H9 (cell line): ENCODE results near the gene C1QB. TPM values are rescaled to one million over a fixed set of nuclear protein-coding genes. Genes with fewer than 3 reads are reported as not detected.

Experiments
- DNase-seq: peaks from one replicate; pipeline ENCODE4 v3.0.0-alpha.2; 2017
- H2AFZ ChIP-seq: one replicate; pipeline ENCODE4 v1.6.1; 2013; ENCODE audit warnings: mild to moderate bottlenecking, low read length, control low read depth, moderate library complexity
- H2AK5ac ChIP-seq: 2 replicates; pipeline ENCODE4 v1.6.1; 2013; ENCODE audit warnings: low read length, control low read depth, mixed read lengths; ENCODE audit not compliant: insufficient read length
- H2BK120ac ChIP-seq: one replicate; pipeline ENCODE4 v1.6.1; 2013; ENCODE audit warnings: low read depth, mild to moderate bottlenecking, low read length, control low read depth, inconsistent platforms; ENCODE audit not compliant: poor library complexity, severe bottlenecking
- H2BK12ac ChIP-seq: 2 replicates; pipeline ENCODE4 v1.6.1; 2013; ENCODE audit warnings: low read length, control low read depth, mixed read lengths, low read depth; ENCODE audit not compliant: insufficient read length
- H2BK15ac ChIP-seq: 2 replicates; pipeline ENCODE4 v1.6.1; 2013; ENCODE audit warnings: low read depth, low read length, control low read depth
- H2BK20ac ChIP-seq: one replicate; pipeline ENCODE4 v1.6.1; 2013; ENCODE audit warnings: low read depth, mild to moderate bottlenecking, low read length, control low read depth, inconsistent platforms; ENCODE audit not compliant: poor library complexity, severe bottlenecking
- H2BK5ac ChIP-seq: 2 replicates; pipeline ENCODE4 v1.6.1; 2013; ENCODE audit warnings: low read length, control low read depth, mixed read lengths; ENCODE audit not compliant: insufficient read length
- H3K14ac ChIP-seq: 2 replicates; pipeline ENCODE4 v1.6.1; 2013; ENCODE audit warnings: low read length, control low read depth; ENCODE audit not compliant: insufficient read depth
- H3K18ac ChIP-seq: 2 replicates; pipeline ENCODE4 v1.6.1; 2013; ENCODE audit warnings: low read depth, mild to moderate bottlenecking, mixed read lengths, low read length, control low read depth; ENCODE audit not compliant: insufficient read length
- H3K23ac ChIP-seq: 2 replicates; pipeline ENCODE4 v1.6.1; 2013; ENCODE audit warnings: low read length, control low read depth, mixed read lengths, low read depth; ENCODE audit not compliant: insufficient read length
- H3K23me2 ChIP-seq: 2 replicates; pipeline ENCODE4 v1.6.1; 2013; ENCODE audit warnings: low read depth, mild to moderate bottlenecking, mixed read lengths, low read length, control low read depth; ENCODE audit not compliant: insufficient read length, poor library complexity, severe bottlenecking
- H3K27ac ChIP-seq: 2 replicates; pipeline ENCODE4 v1.5.1; 2013; ENCODE audit warnings: low read length, control low read depth, mixed read lengths, low read depth; ENCODE audit not compliant: insufficient read length
- H3K27me3 ChIP-seq: 2 replicates; pipeline ENCODE4 v1.6.1; 2013; ENCODE audit warnings: low read length, control low read depth, inconsistent platforms; ENCODE audit not compliant: insufficient read depth
- H3K4ac ChIP-seq: 2 replicates; pipeline ENCODE4 v1.6.1; 2013; ENCODE audit warnings: low read depth, mild to moderate bottlenecking, control low read depth, inconsistent platforms, low read length, moderate library complexity
- H3K4me1 ChIP-seq: 2 replicates; pipeline ENCODE4 v1.6.1; 2013; ENCODE audit warnings: low read length, control low read depth, inconsistent platforms; ENCODE audit not compliant: insufficient read depth
- H3K4me2 ChIP-seq: 2 replicates; pipeline ENCODE4 v1.6.1; 2013; ENCODE audit warnings: low read length, control low read depth, mixed read lengths; ENCODE audit not compliant: insufficient read length, insufficient read depth
- H3K56ac ChIP-seq: 2 replicates; pipeline ENCODE4 v1.6.1; 2013; ENCODE audit warnings: low read depth, mild to moderate bottlenecking, mixed read lengths, low read length, control low read depth; ENCODE audit not compliant: insufficient read length
- H3K79me1 ChIP-seq: 2 replicates; pipeline ENCODE4 v1.6.1; 2013; ENCODE audit warnings: low read depth, mild to moderate bottlenecking, moderate library complexity, low read length, control low read depth, inconsistent platforms; ENCODE audit not compliant: insufficient read depth, poor library complexity, severe bottlenecking
- H3K79me2 ChIP-seq: 2 replicates; pipeline ENCODE4 v1.6.1; 2013; ENCODE audit warnings: low read length, control low read depth, inconsistent platforms; ENCODE audit not compliant: insufficient read depth
- H3K9ac ChIP-seq: 2 replicates; pipeline ENCODE4 v1.6.1; 2013; ENCODE audit warnings: low read length, control low read depth, mixed read lengths; ENCODE audit not compliant: insufficient read length; ENCODE audit errors: extremely low read depth
- H3K9me3 ChIP-seq: one replicate; pipeline ENCODE4 v1.6.1; 2013; ENCODE audit warnings: low read depth, low read length, inconsistent platforms; ENCODE audit not compliant: control insufficient read depth
- H3T11ph ChIP-seq: one replicate; pipeline ENCODE4 v1.6.1; 2013; ENCODE audit warnings: mild to moderate bottlenecking, low read length, control low read depth, inconsistent platforms
- H4K20me1 ChIP-seq: one replicate; pipeline ENCODE4 v1.6.1; 2013; ENCODE audit not compliant: control insufficient read depth, insufficient read length, insufficient read depth
- H4K5ac ChIP-seq: 2 replicates; pipeline ENCODE4 v1.6.1; 2013; ENCODE audit warnings: low read depth, mild to moderate bottlenecking, mixed read lengths, low read length, control low read depth; ENCODE audit not compliant: insufficient read length
- H4K8ac ChIP-seq: replicated peaks from 2 replicates; pipeline ENCODE4 v1.6.1; 2013; ENCODE audit warnings: low read length, control low read depth, mixed read lengths, low read depth; ENCODE audit not compliant: insufficient read length
- H4K91ac ChIP-seq: 2 replicates; pipeline ENCODE4 v1.6.1; 2013; ENCODE audit warnings: low read depth, mild to moderate bottlenecking, moderate library complexity, mixed read lengths, low read length, control low read depth; ENCODE audit not compliant: insufficient read length
- H3K27ac Mint-ChIP-seq, 3 experiments: 2 replicates in 2 of 3; 3 replicates in 1 of 3; pipeline ENCODE4 v1.8.0; 2020 to 2021; ENCODE audit warnings: mixed read lengths in 3 of 3, mild to moderate bottlenecking in 1 of 3, moderate library complexity in 1 of 3
- H3K27me3 Mint-ChIP-seq: 2 replicates; pipeline ENCODE4 v1.8.0; 2021; ENCODE audit warnings: low read depth, mild to moderate bottlenecking, moderate library complexity, mixed read lengths
- H3K36me3 Mint-ChIP-seq, 3 experiments: 2 replicates in 2 of 3; 3 replicates in 1 of 3; pipeline ENCODE4 v1.8.0; 2020 to 2021; ENCODE audit warnings: low read depth in 3 of 3, mixed read lengths in 3 of 3; ENCODE audit not compliant: insufficient read depth in 1 of 3
- H3K4me1 Mint-ChIP-seq, 2 experiments: 2 replicates each; pipeline ENCODE4 v1.8.0; 2020; ENCODE audit warnings: mixed read lengths in 2 of 2
- H3K4me3 Mint-ChIP-seq, 2 experiments: 2 replicates in 1 of 2; 3 replicates in 1 of 2; pipeline ENCODE4 v1.8.0; 2020 to 2021; ENCODE audit warnings: mild to moderate bottlenecking in 2 of 2, mixed read lengths in 2 of 2, moderate library complexity in 1 of 2
- H3K9me3 Mint-ChIP-seq, 2 experiments: 2 replicates in 1 of 2; 3 replicates in 1 of 2; pipeline ENCODE4 v1.8.0; 2020; ENCODE audit warnings: mild to moderate bottlenecking in 2 of 2, mixed read lengths in 2 of 2, moderate library complexity in 1 of 2
- WGBS: extraction: QIAGEN DNeasy Blood & Tissue Kit; methylation state at CpG from one replicate; pipeline ENCODE4 v1.1.7; 2013; ENCODE audit warnings: missing lambda C conversion rate, low lambda C conversion rate, mixed read lengths; ENCODE audit not compliant: insufficient read length; ENCODE audit errors: extremely low coverage; 5-methylcytosine and 5-hydroxymethylcytosine counted together
- total RNA-seq: library from RNA; stranded (reverse); gene quantifications from 2 replicates; pipeline ENCODE4 v1.2.1, GENCODE V29; 2021
- TF ChIP-seq, protein P1 (sequence below): fragments of 200-600 bp; sonication (generic); conservative IDR thresholded peaks from 3 replicates; pipeline ENCODE4 v1.8.0; 2021; ENCODE audit warnings: antibody characterized with exemption, mild to moderate bottlenecking

The C1QB gene
- total RNA-seq, 1 experiment from 2014 or later = not detected

DNA sequence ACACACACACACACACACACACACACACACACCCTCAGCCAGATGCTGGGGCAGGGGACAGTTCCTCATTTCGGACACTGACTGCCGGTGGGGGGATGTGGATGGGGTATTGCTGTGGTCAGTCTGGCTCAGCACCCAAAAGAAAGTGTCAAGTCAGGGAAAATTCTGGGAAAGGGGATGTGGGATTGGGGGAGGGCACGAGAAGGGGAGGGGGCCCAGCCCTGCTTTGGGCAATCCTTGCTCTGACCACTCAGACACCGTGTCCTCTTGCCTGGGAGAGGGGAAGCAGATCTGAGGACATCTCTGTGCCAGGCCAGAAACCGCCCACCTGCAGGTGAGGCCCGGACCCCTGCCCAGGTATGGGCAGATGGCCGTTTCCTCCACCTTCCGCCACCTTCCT is 9.7 kb upstream of the C1QB start, which contains the start of gene C1QC:
C1QC (plus strand) TSS at position 253 of the 400 bp plus-strand sequence. CDS start 391 bp downstream, outside the sequence.
- WGBS = no CpG with 5 or more reads among the region's 8 CpGs
- Histone ChIP-seq H4K91ac (no peak within 1 kb of the TSS), H3K27me3 (no peaks in the 10 kb centered on the region), H4K20me1 (no peaks in the 10 kb centered on the region), H2BK5ac (no peak within 1 kb of the TSS), H3T11ph (no peak within 1 kb of the TSS), H3K9me3 (no peaks in the 10 kb centered on the region), H3K14ac (no peak within 1 kb of the TSS), H2AFZ (no peak within 1 kb of the TSS), H2BK120ac (no peak within 1 kb of the TSS), H3K4ac (no peak within 1 kb of the TSS), H3K79me1 (no peaks in the 10 kb centered on the region), H3K27ac (no peak within 1 kb of the TSS), H3K56ac (no peak within 1 kb of the TSS), H4K8ac (peak within 1 kb of the TSS; percentile 51), H3K18ac (no peak within 1 kb of the TSS), H2AK5ac (no peak within 1 kb of the TSS), H3K23ac (no peak within 1 kb of the TSS), H3K79me2 (no peaks in the 10 kb centered on the region), H4K5ac (no peak within 1 kb of the TSS), H3K9ac (no peak within 1 kb of the TSS), H2BK12ac (no peak within 1 kb of the TSS), H2BK15ac (no peak within 1 kb of the TSS), H3K23me2 (no peaks in the 10 kb centered on the region), H2BK20ac (no peak within 1 kb of the TSS), H3K4me1 (no peaks in the 10 kb centered on the region), H3K4me2 (no peak within 1 kb of the TSS)
- TF ChIP-seq, protein P1, sequence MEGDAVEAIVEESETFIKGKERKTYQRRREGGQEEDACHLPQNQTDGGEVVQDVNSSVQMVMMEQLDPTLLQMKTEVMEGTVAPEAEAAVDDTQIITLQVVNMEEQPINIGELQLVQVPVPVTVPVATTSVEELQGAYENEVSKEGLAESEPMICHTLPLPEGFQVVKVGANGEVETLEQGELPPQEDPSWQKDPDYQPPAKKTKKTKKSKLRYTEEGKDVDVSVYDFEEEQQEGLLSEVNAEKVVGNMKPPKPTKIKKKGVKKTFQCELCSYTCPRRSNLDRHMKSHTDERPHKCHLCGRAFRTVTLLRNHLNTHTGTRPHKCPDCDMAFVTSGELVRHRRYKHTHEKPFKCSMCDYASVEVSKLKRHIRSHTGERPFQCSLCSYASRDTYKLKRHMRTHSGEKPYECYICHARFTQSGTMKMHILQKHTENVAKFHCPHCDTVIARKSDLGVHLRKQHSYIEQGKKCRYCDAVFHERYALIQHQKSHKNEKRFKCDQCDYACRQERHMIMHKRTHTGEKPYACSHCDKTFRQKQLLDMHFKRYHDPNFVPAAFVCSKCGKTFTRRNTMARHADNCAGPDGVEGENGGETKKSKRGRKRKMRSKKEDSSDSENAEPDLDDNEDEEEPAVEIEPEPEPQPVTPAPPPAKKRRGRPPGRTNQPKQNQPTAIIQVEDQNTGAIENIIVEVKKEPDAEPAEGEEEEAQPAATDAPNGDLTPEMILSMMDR = no peak
- Mint-ChIP-seq H3K4me1 (peaks cover 6% of the 10 kb centered on the region in 2 experiments), H3K36me3 (no peaks in the 10 kb centered on the region), H3K27me3 (peaks cover 14% of the 10 kb centered on the region), H3K9me3 (no peaks in the 10 kb centered on the region), H3K4me3 (no peak within 1 kb of the TSS), H3K27ac (peak within 1 kb of the TSS in 1 of 3 experiments; percentile 74; a peak in 1 of 7 replicates)
- no peak for DNase-seq
